ENCODE results near the gene ZDHHC9.

GRCh38 chrX:129875669-129876068, 32.0 kb upstream of the ZDHHC9 start:
- no peak for TF ChIP-seq CTCF (IDR thresholded peaks at IDR 0.05; ENCODE audit: low read depth, low read length)
- TF ChIP-seq EZH2phosphoT487 (IDR thresholded peaks at IDR 0.05; ENCODE audit: low read depth): no peak

All from OCI-LY3 (cell line).